Right lobe of liver (tissue), 6 donors: ENCODE measurements around the gene TMEM53. TPM values are rescaled to one million over a fixed set of nuclear protein-coding genes. Genes with fewer than 3 reads are reported as not detected.

Experiments
- ATAC-seq, 4 donors: fragments of 200-7000 bp; cut with Tn5 transposase; one replicate each; pipeline ENCODE4 v1.9.1; 2020; ENCODE audit warnings: mild to moderate bottlenecking in 4 of 4, moderate library complexity in 4 of 4
- DNase-seq, 3 donors: peaks; one replicate each; pipeline ENCODE4 v3.0.0-alpha.2; 2020
- H3K27ac ChIP-seq, 3 donors: fragments of 200-600 bp; one replicate each; pipeline ENCODE4 v1.8.0; 2022
- H3K27me3 ChIP-seq, 2 donors: fragments of 200-600 bp; one replicate each; pipeline ENCODE4 v1.8.0; 2022
- H3K36me3 ChIP-seq, 4 donors: fragments of 200-600 bp; sonication (generic) in 1 of 4; one replicate each; pipeline versions ENCODE4 v1.5.1 to v1.8.0; 2017 to 2022; ENCODE audit warnings: control low read depth in 1 of 4
- H3K4me1 ChIP-seq, 4 donors: fragments of 200-600 bp; sonication (generic) in 1 of 4; one replicate each; pipeline versions ENCODE4 v1.5.1 to v1.8.0; 2017 to 2022; ENCODE audit warnings: control low read depth in 1 of 4
- H3K4me3 ChIP-seq, 3 donors: fragments of 200-600 bp; one replicate each; pipeline ENCODE4 v1.8.0; 2022
- H3K9me3 ChIP-seq, 4 donors: fragments of 200-600 bp; sonication (generic) in 1 of 4; one replicate each; pipeline versions ENCODE4 v1.5.1 to v1.8.0; 2017 to 2022; ENCODE audit warnings: control low read depth in 1 of 4
- POLR2A ChIP-seq: fragments of 450-650 bp; IDR thresholded peaks from one replicate; pipeline ENCODE4 v1.6.1; 2017; ENCODE audit warnings: antibody characterized with exemption, mild to moderate bottlenecking
- WGBS: methylation state at CpG from one replicate; pipeline ENCODE4 v1.1.6; 2018; ENCODE audit warnings: low coverage, low lambda C conversion rate; ENCODE audit not compliant: insufficient coverage; ENCODE audit errors: missing lambda C conversion rate; 5-methylcytosine and 5-hydroxymethylcytosine counted together
- intact Hi-C, 2 donors: fragments of 100-400 bp; cut with DNase I; formaldehyde crosslinking; loops; one replicate each; pipeline versions ENCODE4 v1.11.2 to v1.14.1; 2022
- total RNA-seq, 6 experiments: library from RNA; depleted of rRNA in 2 of 6; stranded (reverse); fragments of >200 nt in 2 of 6; fragmentation: NEBNext Ultra II Directional in 3 of 6; extraction: Animal tissue kit (Norgen Biotek cat#: 25700) in 3 of 6; gene quantifications; one replicate each; pipeline versions ENCODE4 v1.1.0 to v1.2.4, GENCODE V29; 2016 to 2023
- TF ChIP-seq, protein P1 (sequence below), 4 donors: fragments of 200-600 bp in 3 of 4; fragments of 450-650 bp in 1 of 4; IDR thresholded peaks; one replicate each; pipeline versions ENCODE4 v1.5.1 to v1.8.0; 2016 to 2022; ENCODE audit warnings: antibody characterized with exemption in 4 of 4, mild to moderate bottlenecking in 2 of 4
- donor health status: DM: no; HTN: yes; CAD: no.
- donor health status: DM: no; HTN: no; CAD: no.
- donor health status: DM: no; HTN: no; CAD: no.
- donor health status: DM: no; HTN: yes; CAD: no.
- donor health status: DM: no; HTN: yes; CAD: no.

TMEM53 gene
- total RNA-seq, 6 experiments from 2014 or later = 15.8 to 31.0 (median 24.5) TPM

DNA sequence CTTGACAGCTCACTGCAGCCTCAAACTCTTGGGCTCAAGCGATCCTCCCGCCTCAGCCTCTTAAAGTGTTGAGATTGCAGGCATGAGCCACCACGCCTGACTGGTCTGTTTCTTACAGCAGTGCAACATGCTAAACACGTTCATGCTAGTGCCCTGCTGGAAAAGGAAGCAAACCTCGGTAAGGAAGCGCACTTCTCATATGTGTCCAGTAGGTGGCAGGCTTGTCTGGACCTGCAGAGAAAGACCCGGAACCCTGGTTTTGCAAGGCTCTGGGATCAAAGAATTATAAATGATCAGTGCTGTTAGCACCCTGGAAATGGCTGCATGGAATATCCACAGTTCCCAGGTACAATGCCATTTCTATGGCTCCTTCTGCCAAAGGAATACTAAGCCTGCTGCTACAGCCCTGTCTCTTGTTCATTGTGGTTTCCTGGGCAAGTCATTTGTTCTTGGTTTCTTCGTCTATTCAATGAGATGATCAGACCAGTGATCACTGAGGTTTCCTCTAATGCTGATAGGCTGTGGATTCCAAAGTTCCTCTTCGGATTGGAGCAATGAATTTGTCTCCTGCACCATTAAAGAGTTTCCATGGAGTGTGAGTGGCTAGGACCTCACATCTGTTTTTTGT, 40.8 kb upstream of the TMEM53 start:
- no peak for TF ChIP-seq POLR2A
- TF ChIP-seq, protein P1, sequence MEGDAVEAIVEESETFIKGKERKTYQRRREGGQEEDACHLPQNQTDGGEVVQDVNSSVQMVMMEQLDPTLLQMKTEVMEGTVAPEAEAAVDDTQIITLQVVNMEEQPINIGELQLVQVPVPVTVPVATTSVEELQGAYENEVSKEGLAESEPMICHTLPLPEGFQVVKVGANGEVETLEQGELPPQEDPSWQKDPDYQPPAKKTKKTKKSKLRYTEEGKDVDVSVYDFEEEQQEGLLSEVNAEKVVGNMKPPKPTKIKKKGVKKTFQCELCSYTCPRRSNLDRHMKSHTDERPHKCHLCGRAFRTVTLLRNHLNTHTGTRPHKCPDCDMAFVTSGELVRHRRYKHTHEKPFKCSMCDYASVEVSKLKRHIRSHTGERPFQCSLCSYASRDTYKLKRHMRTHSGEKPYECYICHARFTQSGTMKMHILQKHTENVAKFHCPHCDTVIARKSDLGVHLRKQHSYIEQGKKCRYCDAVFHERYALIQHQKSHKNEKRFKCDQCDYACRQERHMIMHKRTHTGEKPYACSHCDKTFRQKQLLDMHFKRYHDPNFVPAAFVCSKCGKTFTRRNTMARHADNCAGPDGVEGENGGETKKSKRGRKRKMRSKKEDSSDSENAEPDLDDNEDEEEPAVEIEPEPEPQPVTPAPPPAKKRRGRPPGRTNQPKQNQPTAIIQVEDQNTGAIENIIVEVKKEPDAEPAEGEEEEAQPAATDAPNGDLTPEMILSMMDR (IDR thresholded peaks at IDR 0.05) = peak; percentile 79 to 96 (median 91)
- Histone ChIP-seq H3K36me3 (no peaks in the 10 kb centered on the region), H3K4me3 (no peak overlapping the region), H3K27me3 (no peaks in the 10 kb centered on the region), H3K27ac (no peak overlapping the region), H3K9me3 (no peaks in the 10 kb centered on the region), H3K4me1 (peaks cover 0 to 3% (median 0%) of the 10 kb centered on the region in 4 donors)
- ATAC-seq = peak; percentile 96 to 98 (median 98)
- DNase-seq = peak in 2 of 3 donors; percentile 48 to 74
- 9% methylated on average over 5 of the region's 9 CpGs for WGBS
- intact Hi-C loops = no loop called here

DNA sequence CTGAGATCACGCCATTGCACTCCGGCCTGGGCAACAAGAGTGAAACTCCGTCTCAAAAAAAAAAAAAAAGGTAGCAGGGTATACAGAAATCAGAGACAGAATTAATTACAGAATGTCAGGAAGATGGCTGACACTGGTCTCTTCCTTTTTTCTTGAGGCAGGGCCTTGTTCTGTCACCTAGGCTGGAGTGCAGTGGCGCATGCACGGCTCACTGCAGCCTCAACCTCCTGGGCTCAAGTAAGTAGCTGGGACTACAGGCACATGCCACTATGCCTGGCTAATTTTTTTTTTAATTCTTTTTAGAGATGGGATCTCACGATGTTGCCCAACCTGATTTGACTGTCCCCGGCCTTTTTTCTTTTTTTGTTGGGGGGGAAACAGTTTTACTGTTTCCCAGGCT, 40.3 kb upstream of the TMEM53 start:
- no peak overlapping the region for H3K4me3 ChIP-seq

DNA sequence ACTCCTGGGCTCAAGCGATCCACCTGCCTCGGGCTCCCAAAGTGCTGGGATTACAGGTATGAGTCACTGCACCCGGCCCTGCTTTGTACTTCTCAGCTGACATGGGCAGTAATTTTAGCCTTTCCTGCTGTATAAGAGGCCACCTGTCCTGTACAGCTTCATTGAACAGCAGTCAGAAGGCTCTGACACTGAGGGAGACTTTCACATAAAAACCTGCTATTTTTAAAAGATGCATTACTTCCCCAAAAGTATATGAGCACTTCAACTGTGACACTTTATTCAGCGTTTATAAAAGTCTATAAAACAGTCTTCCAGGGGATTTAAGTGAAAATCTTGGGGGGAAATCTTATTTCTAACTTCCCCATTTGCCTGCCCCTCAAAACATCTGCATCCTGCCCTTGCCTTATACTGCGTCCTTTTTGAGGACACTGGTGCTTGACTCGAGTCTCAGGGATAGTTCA, 39.1 kb upstream of the TMEM53 start:
- ATAC-seq (no peak), DNase-seq (no peak)
- TF ChIP-seq POLR2A = no peak
- TF ChIP-seq, protein P1 (IDR thresholded peaks at IDR 0.05) = no peak
- Histone ChIP-seq H3K27ac (no peak overlapping the region), H3K4me3 (no peak overlapping the region), H3K9me3 (no peaks in the 10 kb centered on the region), H3K27me3 (no peaks in the 10 kb centered on the region), H3K36me3 (no peaks in the 10 kb centered on the region), H3K4me1 (peaks cover 0 to 5% (median 0%) of the 10 kb centered on the region in 4 donors)
- intact Hi-C loops = no loop called here
- WGBS = 46% methylated on average over 6 of the region's 6 CpGs

More for the DNA sequence above, 40.3 kb upstream of the TMEM53 start:
- Histone ChIP-seq H3K4me1 (peaks cover 0 to 3% (median 0%) of the 10 kb centered on the region in 4 donors), H3K36me3 (no peaks in the 10 kb centered on the region), H3K27me3 (no peaks in the 10 kb centered on the region), H3K27ac (no peak overlapping the region), H3K9me3 (no peaks in the 10 kb centered on the region)
- DNase-seq (no peak), ATAC-seq (peak in 3 of 4 donors; percentile 11 to 26 (median 17))
- no peak for TF ChIP-seq POLR2A
- TF ChIP-seq, protein P1 (IDR thresholded peaks at IDR 0.05) = no peak
- 63% methylated on average over 3 of the region's 7 CpGs for WGBS
- intact Hi-C loops = no loop called here

DNA sequence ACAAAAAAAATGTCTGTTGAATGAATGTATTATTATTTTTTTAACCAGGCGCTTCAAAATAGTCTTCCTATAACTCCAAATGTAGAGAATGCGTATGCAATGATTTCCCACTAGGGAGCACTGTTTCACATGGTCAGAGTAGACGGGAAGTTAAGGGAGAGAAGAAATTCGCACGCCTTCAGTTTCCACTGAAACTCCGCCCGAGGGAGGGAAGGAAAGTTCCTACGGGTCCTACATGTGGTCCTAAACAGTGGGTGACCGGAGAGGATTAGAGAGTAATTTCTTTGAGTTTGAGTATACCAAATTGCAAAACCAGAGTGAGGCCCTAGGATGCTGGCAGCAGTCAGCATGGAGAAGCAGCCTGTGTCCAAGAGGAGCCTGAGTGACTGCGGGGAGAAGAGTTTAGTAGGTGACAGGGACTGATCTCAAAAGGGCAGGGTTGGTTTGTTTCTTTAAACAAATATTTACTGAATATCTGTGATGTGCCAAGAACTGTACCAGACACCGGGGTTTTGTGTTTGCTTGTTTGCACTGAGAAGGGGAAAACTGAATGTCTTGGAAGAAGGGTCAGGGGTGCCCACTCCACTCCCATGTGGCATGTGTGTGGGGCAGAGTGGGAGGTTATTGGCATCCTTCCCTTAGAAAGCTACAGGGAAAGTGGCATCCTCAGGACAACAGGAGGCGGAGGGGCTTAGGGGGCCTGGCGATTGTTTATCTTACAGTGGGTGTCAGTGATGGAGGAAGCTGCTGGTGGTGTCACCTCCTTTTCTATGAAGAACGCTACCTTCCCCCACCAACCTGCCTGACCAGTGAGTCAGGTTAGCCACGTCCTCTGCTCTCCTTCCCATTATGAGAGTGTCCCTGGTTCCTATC, 33.9 kb upstream of the TMEM53 start:
- peak; percentile 82 to 94 (median 88) for ATAC-seq
- TF ChIP-seq, protein P1 (IDR thresholded peaks at IDR 0.05) = peak; percentile 30 to 49 (median 44)
- no peak for TF ChIP-seq POLR2A
- no peak overlapping the region for H3K27ac ChIP-seq
- H3K4me1 ChIP-seq = peaks cover 0 to 13% (median 0%) of the 10 kb centered on the region in 4 donors
- H3K4me3 ChIP-seq = no peak overlapping the region
- H3K36me3 ChIP-seq = no peaks in the 10 kb centered on the region
- H3K27me3 ChIP-seq = no peaks in the 10 kb centered on the region
- intact Hi-C loops = no loop called here
- no peak for DNase-seq
- 35% methylated on average over 11 of the region's 15 CpGs for WGBS
- no peaks in the 10 kb centered on the region for H3K9me3 ChIP-seq
